WTC11 (cell line): ENCODE measurements around the gene CPLANE1. TPM values are rescaled to one million over a fixed set of nuclear protein-coding genes. Genes with fewer than 3 reads are reported as not detected.

Experiments
- ATAC-seq: fragments of 200-7000 bp; cut with Tn5 transposase; 2 replicates; pipeline ENCODE4 v1.10.0; 2021; ENCODE audit warnings: mild to moderate bottlenecking, moderate library complexity
- CTCF ChIA-PET: fragments of 300-600 bp; sonication (Branson Sonifier 250); formaldehyde crosslinking; loops from one replicate; lab custom pipeline; 2021; ENCODE audit warnings: antibody characterized with exemption; lab: Charles Lee
- POLR2A ChIA-PET: fragments of 350-600 bp; sonication (Branson Sonifier 250); formaldehyde crosslinking; loops from one replicate; lab custom pipeline; 2021; ENCODE audit warnings: antibody characterized with exemption; lab: Charles Lee
- DNase-seq: peaks from one replicate; pipeline ENCODE4 v3.0.0; 2021; ENCODE audit warnings: low spot score
- H3K27ac Mint-ChIP-seq: 2 replicates; pipeline ENCODE4 v1.8.0; 2021; ENCODE audit warnings: mixed read lengths
- H3K27me3 Mint-ChIP-seq: 2 replicates; pipeline ENCODE4 v1.8.0; 2021; ENCODE audit warnings: low read depth, mild to moderate bottlenecking, moderate library complexity, mixed read lengths
- H3K36me3 Mint-ChIP-seq: 2 replicates; pipeline ENCODE4 v1.8.0; 2021; ENCODE audit warnings: mixed read lengths
- H3K4me1 Mint-ChIP-seq: 2 replicates; pipeline ENCODE4 v1.8.0; 2022; ENCODE audit warnings: mixed read lengths
- H3K4me3 Mint-ChIP-seq: 2 replicates; pipeline ENCODE4 v1.8.0; 2021; ENCODE audit warnings: mild to moderate bottlenecking, moderate library complexity, mixed read lengths
- H3K9me3 Mint-ChIP-seq: 2 replicates; pipeline ENCODE4 v1.8.0; 2021; ENCODE audit warnings: mixed read lengths
- CBFB ChIP-seq: sonication (generic); formaldehyde crosslinking; IDR thresholded peaks from 2 replicates; pipeline ENCODE4 v1.8.1; 2022; ENCODE audit warnings: mild to moderate bottlenecking, low read depth, missing genetic modification reagents
- EMX1 ChIP-seq: fragments of 250-450 bp; sonication (Bioruptor Pico); IDR thresholded peaks from 2 replicates; pipeline ENCODE4 v1.8.0; 2021; ENCODE audit warnings: mild to moderate bottlenecking
- ESRRA ChIP-seq: sonication (generic); formaldehyde crosslinking; IDR thresholded peaks from 2 replicates; pipeline ENCODE4 v1.8.1; 2022; ENCODE audit warnings: mild to moderate bottlenecking, missing genetic modification reagents, borderline replicate concordance
- ETV6 ChIP-seq: sonication (generic); formaldehyde crosslinking; IDR thresholded peaks from 2 replicates; pipeline ENCODE4 v1.8.1; 2022; ENCODE audit warnings: mild to moderate bottlenecking, missing genetic modification reagents
- FOXK1 ChIP-seq: sonication (generic); formaldehyde crosslinking; IDR thresholded peaks from 2 replicates; pipeline ENCODE4 v1.8.0; 2022; ENCODE audit warnings: mild to moderate bottlenecking, moderate library complexity, missing genetic modification reagents
- FOXP1 ChIP-seq: sonication (generic); formaldehyde crosslinking; IDR thresholded peaks from 2 replicates; pipeline ENCODE4 v1.8.0; 2022; ENCODE audit warnings: missing genetic modification reagents, mild to moderate bottlenecking, moderate library complexity, borderline replicate concordance
- GABPB1 ChIP-seq: sonication (generic); formaldehyde crosslinking; IDR thresholded peaks from 2 replicates; pipeline ENCODE4 v1.8.1; 2023; ENCODE audit warnings: mild to moderate bottlenecking, missing genetic modification reagents
- GRHL2 ChIP-seq: fragments of 250-450 bp; sonication (Bioruptor Pico); IDR thresholded peaks from 2 replicates; pipeline ENCODE4 v1.8.0; 2022; ENCODE audit warnings: mild to moderate bottlenecking, moderate library complexity; ENCODE audit not compliant: insufficient replicate concordance, severe bottlenecking
- GTF2I ChIP-seq: fragments of 250-450 bp; sonication (Bioruptor Pico); conservative IDR thresholded peaks from 2 replicates; pipeline ENCODE4 v1.4.0; 2021; ENCODE audit warnings: mild to moderate bottlenecking
- JUN ChIP-seq: sonication (generic); formaldehyde crosslinking; IDR thresholded peaks from 2 replicates; pipeline ENCODE4 v1.8.0; 2023; ENCODE audit warnings: mild to moderate bottlenecking, missing genetic modification reagents
- MAX ChIP-seq: sonication (generic); formaldehyde crosslinking; IDR thresholded peaks from 2 replicates; pipeline ENCODE4 v1.8.0; 2022; ENCODE audit warnings: mild to moderate bottlenecking, missing genetic modification reagents
- NFATC4 ChIP-seq: fragments of 250-450 bp; sonication (Bioruptor Pico); IDR thresholded peaks from 2 replicates; pipeline ENCODE4 v1.9.0; 2021; ENCODE audit warnings: mild to moderate bottlenecking
- NR2C2 ChIP-seq: sonication (generic); formaldehyde crosslinking; IDR thresholded peaks from 2 replicates; pipeline ENCODE4 v1.8.0; 2022; ENCODE audit warnings: mild to moderate bottlenecking, missing genetic modification reagents
- NR3C1 ChIP-seq: sonication (generic); formaldehyde crosslinking; conservative IDR thresholded peaks from 2 replicates; pipeline ENCODE4 v1.8.1; 2023; ENCODE audit warnings: low read depth, mild to moderate bottlenecking, missing genetic modification reagents
- RORB ChIP-seq: fragments of 250-450 bp; sonication (Bioruptor Pico); IDR thresholded peaks from 2 replicates; pipeline ENCODE4 v1.9.0; 2021; ENCODE audit warnings: mild to moderate bottlenecking
- SMAD3 ChIP-seq: sonication (generic); formaldehyde crosslinking; IDR thresholded peaks from 2 replicates; pipeline ENCODE4 v1.8.0; 2022; ENCODE audit warnings: missing genetic modification reagents, mild to moderate bottlenecking, borderline replicate concordance
- SMAD4 ChIP-seq: sonication (generic); formaldehyde crosslinking; IDR thresholded peaks from 2 replicates; pipeline ENCODE4 v1.8.0; 2022; ENCODE audit warnings: mild to moderate bottlenecking, missing genetic modification reagents
- SP1 ChIP-seq: sonication (generic); formaldehyde crosslinking; conservative IDR thresholded peaks from 2 replicates; pipeline ENCODE4 v1.8.1; 2022; ENCODE audit warnings: missing genetic modification reagents
- TCF7 ChIP-seq: sonication (generic); formaldehyde crosslinking; IDR thresholded peaks from 2 replicates; pipeline ENCODE4 v1.8.0; 2022; ENCODE audit warnings: mild to moderate bottlenecking, low read depth, missing genetic modification reagents, moderate library complexity
- TEAD4 ChIP-seq: sonication (generic); formaldehyde crosslinking; IDR thresholded peaks from 2 replicates; pipeline ENCODE4 v1.8.0; 2022; ENCODE audit warnings: mild to moderate bottlenecking, missing genetic modification reagents
- USF2 ChIP-seq: sonication (generic); formaldehyde crosslinking; IDR thresholded peaks from 2 replicates; pipeline ENCODE4 v1.8.1; 2023; ENCODE audit warnings: mild to moderate bottlenecking, missing genetic modification reagents, moderate library complexity
- ZMAT4 ChIP-seq: fragments of 250-450 bp; sonication (Bioruptor Pico); IDR thresholded peaks from 2 replicates; pipeline ENCODE4 v1.9.0; 2021; ENCODE audit warnings: mild to moderate bottlenecking
- ZNF138 ChIP-seq: sonication (generic); formaldehyde crosslinking; conservative IDR thresholded peaks from 2 replicates; pipeline ENCODE4 v1.8.1; 2022; ENCODE audit warnings: mild to moderate bottlenecking, moderate library complexity, missing genetic modification reagents
- ZNF232 ChIP-seq: sonication (generic); formaldehyde crosslinking; IDR thresholded peaks from 2 replicates; pipeline ENCODE4 v1.8.0; 2022; ENCODE audit warnings: mild to moderate bottlenecking, missing genetic modification reagents
- ZNF263 ChIP-seq: sonication (generic); formaldehyde crosslinking; IDR thresholded peaks from 2 replicates; pipeline ENCODE4 v1.8.1; 2022; ENCODE audit warnings: low read depth, mild to moderate bottlenecking, moderate library complexity, missing genetic modification reagents
- ZNF317 ChIP-seq: sonication (generic); formaldehyde crosslinking; IDR thresholded peaks from 2 replicates; pipeline ENCODE4 v1.8.1; 2023; ENCODE audit warnings: low read depth, mild to moderate bottlenecking, moderate library complexity, missing genetic modification reagents, borderline replicate concordance
- ZNF396 ChIP-seq: fragments of 250-450 bp; sonication (Bioruptor Pico); IDR thresholded peaks from 2 replicates; pipeline ENCODE4 v1.8.0; 2021; ENCODE audit warnings: mild to moderate bottlenecking, moderate library complexity, borderline replicate concordance
- total RNA-seq: library from RNA; stranded (reverse); gene quantifications from 3 replicates; pipeline ENCODE4 v1.2.3, GENCODE V29; 2021
- TF ChIP-seq, protein P1 (sequence below): sonication (generic); formaldehyde crosslinking; IDR thresholded peaks from 2 replicates; pipeline ENCODE4 v1.8.1; 2022; ENCODE audit warnings: low read depth, missing genetic modification reagents, borderline replicate concordance
- TF ChIP-seq, protein P2 (sequence below): sonication (generic); formaldehyde crosslinking; IDR thresholded peaks from 2 replicates; pipeline ENCODE4 v1.8.0; 2022; ENCODE audit warnings: mild to moderate bottlenecking, missing genetic modification reagents
- TF ChIP-seq, protein P3 (sequence below): sonication (generic); formaldehyde crosslinking; IDR thresholded peaks from 2 replicates; pipeline ENCODE4 v1.8.0; 2022; ENCODE audit warnings: mild to moderate bottlenecking, missing genetic modification reagents

The CPLANE1 gene
- total RNA-seq, 1 experiment from 2014 or later: 4.8 TPM

DNA sequence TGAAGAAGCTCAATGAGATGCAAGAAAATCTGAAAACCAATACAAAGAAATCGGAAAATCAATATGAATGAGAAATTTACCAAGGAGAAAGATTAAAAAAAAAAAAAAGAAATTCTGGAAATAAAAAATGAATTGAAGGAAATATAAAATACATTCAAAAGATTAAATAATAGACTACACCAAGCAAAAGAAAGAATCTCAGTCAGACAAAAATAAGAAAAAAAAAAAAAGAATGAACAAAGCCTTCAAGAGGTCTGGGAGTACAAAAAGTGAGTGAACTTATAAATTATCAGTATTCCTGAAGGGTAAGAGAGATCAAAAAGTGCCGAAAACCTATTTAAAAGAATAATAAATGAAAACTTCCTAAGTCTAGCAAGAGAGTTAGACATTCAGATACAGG, 14.9 kb downstream of the CPLANE1 start:
- Mint-ChIP-seq H3K4me3 (no peak overlapping the region), H3K9me3 (no peaks in the 10 kb centered on the region), H3K36me3 (peaks cover 4% of the 10 kb centered on the region; the same call in 1 of the 2 replicates), H3K27me3 (no peaks in the 10 kb centered on the region), H3K4me1 (no peaks in the 10 kb centered on the region), H3K27ac (no peak overlapping the region)
- ChIA-PET CTCF (interaction anchor here (0.7 kb wide), 1 partner anchor 189 kb away, joined by 3 read pairs; no protein-coding TSS in a partner anchor), POLR2A (no interaction called here)
- no peak for TF ChIP-seq TEAD4
- TF ChIP-seq, protein P1, sequence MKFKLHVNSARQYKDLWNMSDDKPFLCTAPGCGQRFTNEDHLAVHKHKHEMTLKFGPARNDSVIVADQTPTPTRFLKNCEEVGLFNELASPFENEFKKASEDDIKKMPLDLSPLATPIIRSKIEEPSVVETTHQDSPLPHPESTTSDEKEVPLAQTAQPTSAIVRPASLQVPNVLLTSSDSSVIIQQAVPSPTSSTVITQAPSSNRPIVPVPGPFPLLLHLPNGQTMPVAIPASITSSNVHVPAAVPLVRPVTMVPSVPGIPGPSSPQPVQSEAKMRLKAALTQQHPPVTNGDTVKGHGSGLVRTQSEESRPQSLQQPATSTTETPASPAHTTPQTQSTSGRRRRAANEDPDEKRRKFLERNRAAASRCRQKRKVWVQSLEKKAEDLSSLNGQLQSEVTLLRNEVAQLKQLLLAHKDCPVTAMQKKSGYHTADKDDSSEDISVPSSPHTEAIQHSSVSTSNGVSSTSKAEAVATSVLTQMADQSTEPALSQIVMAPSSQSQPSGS: no peak
- no peak for TF ChIP-seq ZNF263 (CRISPR knock-in tag)
- TF ChIP-seq SMAD3 (CRISPR knock-in tag): no peak
- no peak for TF ChIP-seq RORB (CRISPR knock-in tag)
- no peak for TF ChIP-seq GRHL2 (CRISPR knock-in tag)
- no peak for TF ChIP-seq ZNF317 (CRISPR knock-in tag)
- TF ChIP-seq ESRRA (CRISPR knock-in tag): no peak
- no peak for TF ChIP-seq NFATC4 (CRISPR knock-in tag)
- TF ChIP-seq, protein P2, sequence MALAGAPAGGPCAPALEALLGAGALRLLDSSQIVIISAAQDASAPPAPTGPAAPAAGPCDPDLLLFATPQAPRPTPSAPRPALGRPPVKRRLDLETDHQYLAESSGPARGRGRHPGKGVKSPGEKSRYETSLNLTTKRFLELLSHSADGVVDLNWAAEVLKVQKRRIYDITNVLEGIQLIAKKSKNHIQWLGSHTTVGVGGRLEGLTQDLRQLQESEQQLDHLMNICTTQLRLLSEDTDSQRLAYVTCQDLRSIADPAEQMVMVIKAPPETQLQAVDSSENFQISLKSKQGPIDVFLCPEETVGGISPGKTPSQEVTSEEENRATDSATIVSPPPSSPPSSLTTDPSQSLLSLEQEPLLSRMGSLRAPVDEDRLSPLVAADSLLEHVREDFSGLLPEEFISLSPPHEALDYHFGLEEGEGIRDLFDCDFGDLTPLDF: no peak
- TF ChIP-seq JUN (CRISPR knock-in tag): no peak
- TF ChIP-seq SP1 (CRISPR knock-in tag): no peak
- TF ChIP-seq ETV6 (CRISPR knock-in tag): no peak
- TF ChIP-seq ZMAT4 (CRISPR knock-in tag): no peak
- TF ChIP-seq ZNF232: no peak
- no peak for TF ChIP-seq NR2C2 (CRISPR knock-in tag)
- TF ChIP-seq ZNF396 (CRISPR knock-in tag): no peak
- no peak for TF ChIP-seq MAX
- no peak for TF ChIP-seq CBFB
- no peak for TF ChIP-seq NR3C1
- ATAC-seq (no peak), DNase-seq (no peak)

GRCh38 chr5:37226377-37226776, 22.8 kb downstream of the CPLANE1 start:
- Mint-ChIP-seq H3K36me3 (peaks cover 2% of the 10 kb centered on the region; the same call in 1 of the 2 replicates), H3K4me3 (no peak overlapping the region), H3K9me3 (no peaks in the 10 kb centered on the region), H3K27ac (no peak overlapping the region), H3K27me3 (no peaks in the 10 kb centered on the region), H3K4me1 (no peaks in the 10 kb centered on the region)
- POLR2A ChIA-PET: no interaction called here
- TF ChIP-seq USF2 (CRISPR knock-in tag) (no peak), FOXP1 (CRISPR knock-in tag) (no peak), TCF7 (CRISPR knock-in tag) (no peak), SP1 (CRISPR knock-in tag) (no peak), ZNF263 (CRISPR knock-in tag) (no peak), ZNF138 (CRISPR knock-in tag) (no peak), EMX1 (no peak), SMAD4 (CRISPR knock-in tag) (no peak), GTF2I (CRISPR knock-in tag) (no peak), TEAD4 (no peak), GABPB1 (CRISPR knock-in tag) (no peak), FOXK1 (CRISPR knock-in tag) (no peak)
- TF ChIP-seq, protein P3, sequence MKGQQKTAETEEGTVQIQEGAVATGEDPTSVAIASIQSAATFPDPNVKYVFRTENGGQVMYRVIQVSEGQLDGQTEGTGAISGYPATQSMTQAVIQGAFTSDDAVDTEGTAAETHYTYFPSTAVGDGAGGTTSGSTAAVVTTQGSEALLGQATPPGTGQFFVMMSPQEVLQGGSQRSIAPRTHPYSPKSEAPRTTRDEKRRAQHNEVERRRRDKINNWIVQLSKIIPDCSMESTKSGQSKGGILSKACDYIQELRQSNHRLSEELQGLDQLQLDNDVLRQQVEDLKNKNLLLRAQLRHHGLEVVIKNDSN: no peak
- no peak for DNase-seq
- CTCF ChIA-PET: no interaction called here
- ATAC-seq: no peak
